CD14-positive monocyte (primary cell): ENCODE data around the gene GAB4. TPM values are rescaled to one million over a fixed set of nuclear protein-coding genes. Genes with fewer than 3 reads are reported as not detected.

Experiments used
- DNase-seq, 3 donors: peaks; one replicate each; pipeline ENCODE4 v3.0.0-alpha.2; 2011 to 2022
- H2AFZ ChIP-seq: 2 replicates; pipeline ENCODE4 v1.6.0; 2012; ENCODE audit warnings: mild to moderate bottlenecking, low read depth, low read length, inconsistent platforms; ENCODE audit not compliant: insufficient read depth, poor library complexity, severe bottlenecking
- H3K27ac ChIP-seq, 2 donors: 1 replicate in 1 of 2; 2 replicates in 1 of 2; pipeline ENCODE4 v1.5.1; 2012 to 2013; ENCODE audit warnings: low read length in 2 of 2, control low read depth in 1 of 2, inconsistent platforms in 1 of 2, low read depth in 1 of 2, mild to moderate bottlenecking in 1 of 2
- H3K27me3 ChIP-seq, 2 donors: one replicate each; pipeline versions ENCODE4 v1.6.0 to v1.6.1; 2011 to 2013; ENCODE audit warnings: low read length in 2 of 2; ENCODE audit not compliant: control insufficient read depth in 2 of 2, insufficient read depth in 2 of 2
- H3K36me3 ChIP-seq, 2 donors: replicated peaks in 1 of 2; 1 replicate in 1 of 2; 2 replicates in 1 of 2; pipeline versions ENCODE4 v1.5.1 to v1.6.1; 2012 to 2013; ENCODE audit warnings: low read length in 2 of 2, control low read depth in 1 of 2, inconsistent platforms in 1 of 2, mild to moderate bottlenecking in 1 of 2; ENCODE audit not compliant: insufficient read depth in 2 of 2, control insufficient read depth in 1 of 2
- H3K4me1 ChIP-seq, 2 donors: 1 replicate in 1 of 2; 2 replicates in 1 of 2; pipeline versions ENCODE4 v1.5.1 to v1.6.1; 2012 to 2013; ENCODE audit warnings: low read length in 2 of 2, control low read depth in 1 of 2, inconsistent platforms in 1 of 2, mild to moderate bottlenecking in 1 of 2, moderate library complexity in 1 of 2; ENCODE audit not compliant: insufficient read depth in 2 of 2, control insufficient read depth in 1 of 2
- H3K4me2 ChIP-seq: replicated peaks from 2 replicates; pipeline ENCODE3; 2012; ENCODE audit warnings: low read length, moderate library complexity, mild to moderate bottlenecking; ENCODE audit not compliant: poor library complexity, severe bottlenecking; ENCODE audit errors: extremely low read depth
- H3K4me3 ChIP-seq, 3 experiments: fragments of 200-600 bp in 1 of 3; sonication (generic) in 1 of 3; replicated peaks in 1 of 3; 1 replicate in 2 of 3; 2 replicates in 1 of 3; pipeline ENCODE4 v1.5.1; 2011 to 2013; ENCODE audit warnings: low read length in 3 of 3, mild to moderate bottlenecking in 3 of 3, control low read depth in 2 of 3, low read depth in 2 of 3, inconsistent platforms in 1 of 3, moderate library complexity in 1 of 3
- H3K79me2 ChIP-seq: 2 replicates; pipeline ENCODE4 v1.6.0; 2012; ENCODE audit warnings: mild to moderate bottlenecking, control low read depth, inconsistent platforms, low read length, moderate library complexity; ENCODE audit not compliant: insufficient read depth
- H3K9ac ChIP-seq: 2 replicates; pipeline ENCODE4 v1.6.0; 2017; ENCODE audit warnings: low read length, mild to moderate bottlenecking; ENCODE audit not compliant: insufficient read depth, poor library complexity, severe bottlenecking
- H3K9me3 ChIP-seq, 2 donors: replicated peaks in 1 of 2; 1 replicate in 1 of 2; 2 replicates in 1 of 2; pipeline versions ENCODE4 v1.5.1 to v1.6.1; 2012 to 2013; ENCODE audit warnings: low read length in 2 of 2, control low read depth in 1 of 2; ENCODE audit not compliant: control insufficient read depth in 1 of 2, insufficient read depth in 1 of 2
- H4K20me1 ChIP-seq: 2 replicates; pipeline ENCODE4 v1.6.0; 2012; ENCODE audit warnings: mild to moderate bottlenecking, low read length, control low read depth, moderate library complexity; ENCODE audit not compliant: insufficient read depth
- H3K27ac Mint-ChIP-seq, 7 donors: one replicate each; pipeline ENCODE4 v1.8.0; 2020; ENCODE audit warnings: mild to moderate bottlenecking in 7 of 7, mixed read lengths in 7 of 7, moderate library complexity in 6 of 7, inconsistent platforms in 2 of 7
- H3K27me3 Mint-ChIP-seq, 3 donors: one replicate each; pipeline ENCODE4 v1.8.0; 2021 to 2022; ENCODE audit warnings: low read depth in 3 of 3, mild to moderate bottlenecking in 3 of 3, mixed read lengths in 3 of 3, moderate library complexity in 3 of 3, inconsistent platforms in 1 of 3
- H3K36me3 Mint-ChIP-seq, 2 donors: one replicate each; pipeline ENCODE4 v1.8.0; 2020; ENCODE audit warnings: mixed read lengths in 2 of 2, inconsistent platforms in 1 of 2, mild to moderate bottlenecking in 1 of 2
- H3K4me1 Mint-ChIP-seq: one replicate; pipeline ENCODE4 v1.8.0; 2020; ENCODE audit warnings: mild to moderate bottlenecking, mixed read lengths
- H3K4me3 Mint-ChIP-seq, 2 donors: one replicate each; pipeline ENCODE4 v1.8.0; 2020; ENCODE audit warnings: mild to moderate bottlenecking in 2 of 2, mixed read lengths in 2 of 2, moderate library complexity in 1 of 2
- H3K9me3 Mint-ChIP-seq, 7 donors: one replicate each; pipeline ENCODE4 v1.8.0; 2020 to 2022; ENCODE audit warnings: mixed read lengths in 7 of 7, mild to moderate bottlenecking in 6 of 7, moderate library complexity in 6 of 7, inconsistent platforms in 2 of 7
- WGBS: methylation state at CpG from one replicate; pipeline ENCODE4 v1.1.5; 2013; ENCODE audit warnings: missing lambda C conversion rate; ENCODE audit not compliant: insufficient coverage; 5-methylcytosine and 5-hydroxymethylcytosine counted together
- intact Hi-C, 2 donors: fragments of 100-400 bp; cut with micrococcal nuclease; formaldehyde crosslinking; loops; one replicate each; pipeline versions ENCODE4 v1.15.0 to v1.15.1; 2023
- polyA plus RNA-seq, 3 donors: library from polyadenylated mRNA; depleted of rRNA in 1 of 3; unstranded in 2 of 3; stranded (reverse) in 1 of 3; fragments of 300-500 nt in 2 of 3; fragments of >200 nt in 1 of 3; fragmentation: Illumina TruSeq in 2 of 3; gene quantifications; 1 replicate in 2 of 3; 2 replicates in 1 of 3; pipeline ENCODE4 v1.2.3, GENCODE V29; 2012 to 2021
- TF ChIP-seq, protein P1 (sequence below): fragments of 200-600 bp; IDR thresholded peaks from one replicate; pipeline ENCODE4 v1.8.0; 2022; ENCODE audit warnings: antibody characterized with exemption, mild to moderate bottlenecking

Gene GAB4
- polyA plus RNA-seq, 3 donors: not detected

DNA sequence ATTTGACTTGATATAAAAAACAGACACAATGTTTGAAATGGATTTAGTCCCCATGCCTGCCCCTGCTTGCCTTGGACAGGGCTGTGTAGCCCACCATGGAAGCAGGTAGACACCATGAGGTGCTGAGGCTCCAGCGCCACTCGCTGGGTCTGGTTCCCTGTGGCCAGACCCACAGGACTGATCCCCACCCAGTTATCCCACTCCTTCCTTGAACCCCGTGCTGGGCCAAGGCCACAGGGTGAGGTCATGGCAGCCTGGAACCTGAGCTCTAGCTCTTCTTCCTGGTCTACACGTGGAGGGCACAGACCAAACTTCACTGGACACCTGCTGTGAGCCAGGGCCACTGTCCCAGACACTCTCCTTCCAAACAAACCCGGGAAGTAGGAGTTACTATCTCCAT is 42.5 kb downstream of the GAB4 start:
- no peak for DNase-seq
- intact Hi-C loops: no loop called here
- Mint-ChIP-seq H3K4me1 (no peaks in the 10 kb centered on the region), H3K9me3 (peaks cover 0 to 2% (median 0%) of the 10 kb centered on the region in 7 donors), H3K36me3 (no peaks in the 10 kb centered on the region), H3K27ac (no peak overlapping the region), H3K4me3 (no peak overlapping the region), H3K27me3 (peaks cover 2 to 12% (median 3%) of the 10 kb centered on the region in 3 donors)
- no peaks in the 10 kb centered on the region for H3K9me3 ChIP-seq
- H3K27me3 ChIP-seq: no peaks in the 10 kb centered on the region
- H3K36me3 ChIP-seq: no peaks in the 10 kb centered on the region
- H2AFZ ChIP-seq: no peak overlapping the region
- TF ChIP-seq, protein P1, sequence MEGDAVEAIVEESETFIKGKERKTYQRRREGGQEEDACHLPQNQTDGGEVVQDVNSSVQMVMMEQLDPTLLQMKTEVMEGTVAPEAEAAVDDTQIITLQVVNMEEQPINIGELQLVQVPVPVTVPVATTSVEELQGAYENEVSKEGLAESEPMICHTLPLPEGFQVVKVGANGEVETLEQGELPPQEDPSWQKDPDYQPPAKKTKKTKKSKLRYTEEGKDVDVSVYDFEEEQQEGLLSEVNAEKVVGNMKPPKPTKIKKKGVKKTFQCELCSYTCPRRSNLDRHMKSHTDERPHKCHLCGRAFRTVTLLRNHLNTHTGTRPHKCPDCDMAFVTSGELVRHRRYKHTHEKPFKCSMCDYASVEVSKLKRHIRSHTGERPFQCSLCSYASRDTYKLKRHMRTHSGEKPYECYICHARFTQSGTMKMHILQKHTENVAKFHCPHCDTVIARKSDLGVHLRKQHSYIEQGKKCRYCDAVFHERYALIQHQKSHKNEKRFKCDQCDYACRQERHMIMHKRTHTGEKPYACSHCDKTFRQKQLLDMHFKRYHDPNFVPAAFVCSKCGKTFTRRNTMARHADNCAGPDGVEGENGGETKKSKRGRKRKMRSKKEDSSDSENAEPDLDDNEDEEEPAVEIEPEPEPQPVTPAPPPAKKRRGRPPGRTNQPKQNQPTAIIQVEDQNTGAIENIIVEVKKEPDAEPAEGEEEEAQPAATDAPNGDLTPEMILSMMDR: no peak
- no peak overlapping the region for H3K27ac ChIP-seq
- H3K4me2 ChIP-seq: no peak overlapping the region
- 92% methylated on average over 4 of the region's 5 CpGs for WGBS
- no peaks in the 10 kb centered on the region for H3K4me1 ChIP-seq
- H3K4me3 ChIP-seq: no peak overlapping the region
- no peaks in the 10 kb centered on the region for H3K79me2 ChIP-seq
- H3K9ac ChIP-seq: no peak overlapping the region
- no peaks in the 10 kb centered on the region for H4K20me1 ChIP-seq

DNA sequence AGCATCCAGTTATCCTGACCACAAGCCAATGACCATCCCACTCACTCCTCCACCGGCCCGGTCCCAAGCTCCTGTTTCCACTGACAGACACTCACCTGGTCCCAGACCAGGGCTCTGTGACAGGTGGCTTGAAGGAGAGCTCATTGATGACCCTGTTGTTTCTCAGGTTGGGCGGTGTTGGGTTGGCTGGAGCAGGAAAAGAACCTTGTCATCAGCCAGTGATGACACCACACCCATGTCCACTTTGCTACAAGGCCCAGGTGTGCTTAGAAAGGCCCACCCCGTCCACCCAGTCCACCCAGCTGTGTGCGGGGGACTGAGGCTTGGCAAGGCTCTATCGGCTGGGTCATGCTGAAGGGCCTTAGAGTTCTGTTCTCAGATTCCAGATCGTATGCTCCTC is 42.9 kb downstream of the GAB4 start:
- Histone ChIP-seq H3K79me2 (no peaks in the 10 kb centered on the region), H3K9ac (no peak overlapping the region), H3K4me2 (no peak overlapping the region), H3K4me3 (no peak overlapping the region), H3K36me3 (no peaks in the 10 kb centered on the region), H3K9me3 (no peaks in the 10 kb centered on the region), H2AFZ (no peak overlapping the region), H3K4me1 (no peaks in the 10 kb centered on the region), H3K27ac (no peak overlapping the region), H4K20me1 (no peaks in the 10 kb centered on the region), H3K27me3 (no peaks in the 10 kb centered on the region)
- 86% methylated on average over 4 of the region's 7 CpGs for WGBS
- no peaks in the 10 kb centered on the region for H3K36me3 Mint-ChIP-seq
- TF ChIP-seq, protein P1: no peak
- H3K9me3 Mint-ChIP-seq: peaks cover 0 to 2% (median 0%) of the 10 kb centered on the region in 7 donors
- DNase-seq: no peak
- no peaks in the 10 kb centered on the region for H3K4me1 Mint-ChIP-seq
- H3K4me3 Mint-ChIP-seq: no peak overlapping the region
- peak overlapping the region in 1 of 7 donors; percentile 69 for H3K27ac Mint-ChIP-seq
- intact Hi-C loops: no loop called here
- peaks cover 2 to 12% (median 3%) of the 10 kb centered on the region in 3 donors for H3K27me3 Mint-ChIP-seq
